Gastrocnemius medialis (tissue), 4 donors: ENCODE results near the gene PIGN.

Experiments used
- POLR2A ChIP-seq, 2 donors: fragments of 450-650 bp; IDR thresholded peaks; one replicate each; pipeline ENCODE4 v1.6.1; 2017; ENCODE audit warnings: antibody characterized with exemption in 2 of 2, mild to moderate bottlenecking in 2 of 2, moderate library complexity in 2 of 2
- TF ChIP-seq, protein P1 (sequence below), 5 experiments: fragments of 450-650 bp in 3 of 5; fragments of 200-600 bp in 2 of 5; sonication (generic) in 2 of 5; IDR thresholded peaks in 4 of 5; conservative IDR thresholded peaks in 1 of 5; 1 replicate in 4 of 5; 2 replicates in 1 of 5; pipeline ENCODE4 v1.5.1; 2016 to 2019; ENCODE audit warnings: antibody characterized with exemption in 5 of 5, mild to moderate bottlenecking in 3 of 5, moderate library complexity in 3 of 5

DNA sequence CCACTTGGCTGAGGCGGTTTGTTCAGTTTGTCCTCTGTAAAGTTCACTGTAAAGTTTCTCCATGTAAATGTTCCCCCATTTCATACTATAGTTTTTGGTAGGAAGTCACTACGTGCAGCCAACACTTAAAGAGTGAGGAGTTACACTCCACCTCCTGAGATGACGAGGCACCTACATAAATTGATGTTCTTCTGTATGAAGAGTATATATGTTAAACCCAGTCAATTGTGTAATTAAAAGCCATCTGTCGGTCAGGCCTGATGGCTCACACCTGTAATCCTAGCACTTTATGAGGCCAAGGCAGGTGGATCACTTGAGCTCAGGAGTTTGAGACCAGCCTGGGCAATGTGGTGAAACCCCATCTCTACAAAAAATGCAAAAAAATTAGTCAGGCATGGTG, 7.6 kb downstream of the PIGN start:
- TF ChIP-seq, protein P1, sequence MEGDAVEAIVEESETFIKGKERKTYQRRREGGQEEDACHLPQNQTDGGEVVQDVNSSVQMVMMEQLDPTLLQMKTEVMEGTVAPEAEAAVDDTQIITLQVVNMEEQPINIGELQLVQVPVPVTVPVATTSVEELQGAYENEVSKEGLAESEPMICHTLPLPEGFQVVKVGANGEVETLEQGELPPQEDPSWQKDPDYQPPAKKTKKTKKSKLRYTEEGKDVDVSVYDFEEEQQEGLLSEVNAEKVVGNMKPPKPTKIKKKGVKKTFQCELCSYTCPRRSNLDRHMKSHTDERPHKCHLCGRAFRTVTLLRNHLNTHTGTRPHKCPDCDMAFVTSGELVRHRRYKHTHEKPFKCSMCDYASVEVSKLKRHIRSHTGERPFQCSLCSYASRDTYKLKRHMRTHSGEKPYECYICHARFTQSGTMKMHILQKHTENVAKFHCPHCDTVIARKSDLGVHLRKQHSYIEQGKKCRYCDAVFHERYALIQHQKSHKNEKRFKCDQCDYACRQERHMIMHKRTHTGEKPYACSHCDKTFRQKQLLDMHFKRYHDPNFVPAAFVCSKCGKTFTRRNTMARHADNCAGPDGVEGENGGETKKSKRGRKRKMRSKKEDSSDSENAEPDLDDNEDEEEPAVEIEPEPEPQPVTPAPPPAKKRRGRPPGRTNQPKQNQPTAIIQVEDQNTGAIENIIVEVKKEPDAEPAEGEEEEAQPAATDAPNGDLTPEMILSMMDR (IDR thresholded peaks at IDR 0.05 in 4 of 5, conservative IDR thresholded peaks at IDR 0.05 in 1 of 5): no peak
- TF ChIP-seq POLR2A (IDR thresholded peaks at IDR 0.05): no peak
